ENCODE measurements around the gene DAG1. TPM values are rescaled to one million over a fixed set of nuclear protein-coding genes. Genes with fewer than 3 reads are reported as not detected.

DAG1 gene
- total RNA-seq, 2 experiments from 2014 or later, result 10.9 to 14.9 TPM

DNA sequence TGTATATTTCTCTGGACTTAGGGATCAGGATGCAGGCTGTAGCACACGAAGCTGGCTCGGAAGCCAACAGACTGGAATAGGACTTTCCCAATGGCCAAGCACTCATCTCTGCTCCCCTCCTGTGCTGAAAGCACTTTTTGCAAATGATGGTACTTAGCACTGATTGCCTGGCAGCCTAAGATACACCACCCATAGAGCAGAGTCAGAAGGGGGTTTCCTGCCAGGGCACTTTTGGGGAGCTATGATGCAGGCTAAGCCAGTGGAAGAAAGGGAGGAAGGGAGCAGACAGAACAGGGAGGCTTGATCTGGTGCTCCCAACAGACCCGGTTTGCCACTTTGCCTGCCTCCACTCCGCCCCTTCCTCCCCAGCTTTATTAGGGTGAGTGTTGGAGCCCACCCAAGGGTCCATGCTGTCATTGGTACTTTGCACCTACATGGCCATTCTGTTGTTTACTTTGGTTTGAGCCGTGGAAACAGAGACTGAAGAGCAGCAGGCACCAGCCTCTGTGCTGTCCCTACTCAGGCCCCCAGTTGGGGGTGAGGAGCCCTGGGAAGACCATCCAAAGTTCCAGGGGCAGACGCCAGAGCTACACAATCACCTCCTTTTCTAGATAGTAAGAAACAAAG, 100.1 kb downstream of the DAG1 start:
- no peak for DNase-seq (ENCODE audit: low spot score)
- H3K9me2 ChIP-seq (ENCODE audit: insufficient read depth, low read length), result no peaks in the 10 kb centered on the region
- no peaks in the 10 kb centered on the region for H3K4me1 ChIP-seq (ENCODE audit: insufficient read depth, low read length, poor library complexity, severe bottlenecking)
- H4K20me1 ChIP-seq (ENCODE audit: insufficient read depth, low read length), result no peaks in the 10 kb centered on the region
- H3K36me3 ChIP-seq (ENCODE audit: insufficient read depth, low read length), result no peaks in the 10 kb centered on the region
- ChIA-PET POLR2A (no interaction called here), CTCF (ENCODE audit: unreplicated experiment) (no interaction called here)
- no peak overlapping the region for H2AFZ ChIP-seq (ENCODE audit: low read length)
- H3K4me2 ChIP-seq (ENCODE audit: low read length), result no peak overlapping the region
- H3K79me2 ChIP-seq (ENCODE audit: insufficient read depth, low read depth, low read length), result no peaks in the 10 kb centered on the region
- no peak overlapping the region for H3K4me3 ChIP-seq (ENCODE audit: low read depth, low read length, poor library complexity, severe bottlenecking)
- intact Hi-C loops (cut with micrococcal nuclease; ENCODE audit: unreplicated experiment), result no loop called here
- H3K27ac ChIP-seq (ENCODE audit: low read depth, low read length, poor library complexity, severe bottlenecking), result no peak overlapping the region
- BruUV-seq (replicated peaks), result no TSS peak
- TF ChIP-seq, protein P1, sequence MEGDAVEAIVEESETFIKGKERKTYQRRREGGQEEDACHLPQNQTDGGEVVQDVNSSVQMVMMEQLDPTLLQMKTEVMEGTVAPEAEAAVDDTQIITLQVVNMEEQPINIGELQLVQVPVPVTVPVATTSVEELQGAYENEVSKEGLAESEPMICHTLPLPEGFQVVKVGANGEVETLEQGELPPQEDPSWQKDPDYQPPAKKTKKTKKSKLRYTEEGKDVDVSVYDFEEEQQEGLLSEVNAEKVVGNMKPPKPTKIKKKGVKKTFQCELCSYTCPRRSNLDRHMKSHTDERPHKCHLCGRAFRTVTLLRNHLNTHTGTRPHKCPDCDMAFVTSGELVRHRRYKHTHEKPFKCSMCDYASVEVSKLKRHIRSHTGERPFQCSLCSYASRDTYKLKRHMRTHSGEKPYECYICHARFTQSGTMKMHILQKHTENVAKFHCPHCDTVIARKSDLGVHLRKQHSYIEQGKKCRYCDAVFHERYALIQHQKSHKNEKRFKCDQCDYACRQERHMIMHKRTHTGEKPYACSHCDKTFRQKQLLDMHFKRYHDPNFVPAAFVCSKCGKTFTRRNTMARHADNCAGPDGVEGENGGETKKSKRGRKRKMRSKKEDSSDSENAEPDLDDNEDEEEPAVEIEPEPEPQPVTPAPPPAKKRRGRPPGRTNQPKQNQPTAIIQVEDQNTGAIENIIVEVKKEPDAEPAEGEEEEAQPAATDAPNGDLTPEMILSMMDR (conservative IDR thresholded peaks at IDR 0.05; ENCODE audit: low read length), result no peak
- no peak for TF ChIP-seq EZH2phosphoT487 (IDR thresholded peaks at IDR 0.05; ENCODE audit: borderline replicate concordance, low read depth, low read length)
- no peaks in the 10 kb centered on the region for H3K9me3 ChIP-seq (ENCODE audit: low read length)

DNA sequence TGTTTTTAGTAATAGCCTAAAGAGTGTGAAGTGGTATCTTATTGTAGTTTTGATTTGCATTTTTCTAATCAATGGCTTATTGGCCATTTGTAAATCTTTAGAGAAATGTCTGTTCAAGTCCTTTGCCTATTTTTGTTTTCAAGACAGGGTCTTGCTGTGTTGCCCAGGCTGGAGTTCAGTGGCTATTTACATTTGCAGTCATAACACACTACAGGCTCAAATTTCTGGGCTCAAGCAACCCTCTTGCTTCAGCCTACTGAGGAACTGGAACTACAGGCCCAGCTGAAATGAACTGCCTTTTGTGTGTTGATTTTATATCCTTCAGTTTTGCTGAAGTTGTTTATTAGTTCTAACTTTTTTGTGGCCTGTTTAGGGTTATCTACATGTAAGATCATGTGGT, 112.1 kb downstream of the DAG1 start:
- Histone ChIP-seq H3K9me3 (ENCODE audit: low read length) (no peaks in the 10 kb centered on the region), H4K20me1 (ENCODE audit: insufficient read depth, low read length) (no peaks in the 10 kb centered on the region), H2AFZ (ENCODE audit: low read length) (no peak overlapping the region), H3K36me3 (ENCODE audit: insufficient read depth, low read length) (no peaks in the 10 kb centered on the region), H3K4me2 (ENCODE audit: low read length) (no peak overlapping the region), H3K27ac (ENCODE audit: low read depth, low read length, poor library complexity, severe bottlenecking) (no peak overlapping the region), H3K9me2 (ENCODE audit: insufficient read depth, low read length) (no peaks in the 10 kb centered on the region), H3K4me1 (ENCODE audit: insufficient read depth, low read length, poor library complexity, severe bottlenecking) (no peaks in the 10 kb centered on the region), H3K79me2 (ENCODE audit: insufficient read depth, low read depth, low read length) (no peaks in the 10 kb centered on the region), H3K4me3 (ENCODE audit: low read depth, low read length, poor library complexity, severe bottlenecking) (no peak overlapping the region)
- intact Hi-C loops (cut with micrococcal nuclease; ENCODE audit: unreplicated experiment), result no loop called here
- POLR2A ChIA-PET, result no interaction called here
- CTCF ChIA-PET (ENCODE audit: unreplicated experiment), result no interaction called here
- BruUV-seq (replicated peaks), result no TSS peak
- no peak for DNase-seq (ENCODE audit: low spot score)
- TF ChIP-seq EZH2phosphoT487 (IDR thresholded peaks at IDR 0.05; ENCODE audit: borderline replicate concordance, low read depth, low read length), result no peak
- TF ChIP-seq, protein P1 (conservative IDR thresholded peaks at IDR 0.05; ENCODE audit: low read length), result no peak

Small RNAs within 50 kb of the gene (small RNA-seq; reads per million reads assigned to genes)
- gene RNA5SP130, result not detected

Other genes with a start within 250 kb of the DAG1 start
- gene C3orf62, start 193.0 kb upstream of the DAG1 start, total RNA-seq (2014; rRNA removed; shearing (Covaris generic)), result 4.8 and 6.4 TPM in 2 replicates
- 11.3 and 11.7 TPM in 2 replicates for gene C3orf62, start 193.0 kb upstream of the DAG1 start, total RNA-seq (2022)
- 28.6 and 41.6 TPM in 2 replicates for gene USP4, start 130.2 kb upstream of the DAG1 start, total RNA-seq (2014; rRNA removed; shearing (Covaris generic))
- 74.6 and 80.3 TPM in 2 replicates for gene USP4, start 130.2 kb upstream of the DAG1 start, total RNA-seq (2022)
- 77.6 and 82.3 TPM in 2 replicates for gene GPX1, start 111.9 kb upstream of the DAG1 start, total RNA-seq (2014; rRNA removed; shearing (Covaris generic))
- gene GPX1, start 111.9 kb upstream of the DAG1 start, total RNA-seq (2022), result 119 and 148 TPM in 2 replicates
- gene RHOA, start 58.3 kb upstream of the DAG1 start, total RNA-seq (2014; rRNA removed; shearing (Covaris generic)), result 218 and 219 TPM in 2 replicates
- gene RHOA, start 58.3 kb upstream of the DAG1 start, total RNA-seq (2022), result 373 and 403 TPM in 2 replicates
- gene TCTA, start 57.8 kb upstream of the DAG1 start, total RNA-seq (2014; rRNA removed; shearing (Covaris generic)), result 15.8 and 17.9 TPM in 2 replicates
- gene TCTA, start 57.8 kb upstream of the DAG1 start, total RNA-seq (2022), result 35.3 and 37.7 TPM in 2 replicates
- gene AMT, start 47.8 kb upstream of the DAG1 start, total RNA-seq (2014; rRNA removed; shearing (Covaris generic)), result 5.3 and 5.4 TPM in 2 replicates
- gene AMT, start 47.8 kb upstream of the DAG1 start, total RNA-seq (2022), result 6.0 and 7.8 TPM in 2 replicates
- 8.3 and 15.4 TPM in 2 replicates for gene NICN1, start 40.9 kb upstream of the DAG1 start, total RNA-seq (2014; rRNA removed; shearing (Covaris generic))
- 23.2 and 27.3 TPM in 2 replicates for gene NICN1, start 40.9 kb upstream of the DAG1 start, total RNA-seq (2022)
- 0.03 TPM in 2 replicates for gene BSN, start 84.2 kb downstream of the DAG1 start, total RNA-seq (2014; rRNA removed; shearing (Covaris generic))
- gene BSN, start 84.2 kb downstream of the DAG1 start, total RNA-seq (2022), result 0.20 and 0.27 TPM in 2 replicates
- gene APEH, start 204.1 kb downstream of the DAG1 start, total RNA-seq (2014; rRNA removed; shearing (Covaris generic)), result 94.8 and 112 TPM in 2 replicates
- gene APEH, start 204.1 kb downstream of the DAG1 start, total RNA-seq (2022), result 132 and 133 TPM in 2 replicates
- gene MST1, start 219.2 kb downstream of the DAG1 start, total RNA-seq (2014; rRNA removed; shearing (Covaris generic)), result 12.5 and 13.1 TPM in 2 replicates
- 24.2 and 26.2 TPM in 2 replicates for gene MST1, start 219.2 kb downstream of the DAG1 start, total RNA-seq (2022)
- gene RNF123, start 219.3 kb downstream of the DAG1 start, total RNA-seq (2014; rRNA removed; shearing (Covaris generic)), result 20.8 and 39.2 TPM in 2 replicates
- gene RNF123, start 219.3 kb downstream of the DAG1 start, total RNA-seq (2022), result 48.4 and 50.6 TPM in 2 replicates
- 2.9 and 4.4 TPM in 2 replicates for gene AMIGO3, start 249.4 kb downstream of the DAG1 start, total RNA-seq (2014; rRNA removed; shearing (Covaris generic))
- 0.80 TPM in 1 of 2 replicates, not detected in the other for gene AMIGO3, start 249.4 kb downstream of the DAG1 start, total RNA-seq (2022)

Measured in OCI-LY7 (cell line).